GM19043 (cell line): Measurements from ENCODE around the gene KANSL1L.
"Not testable (repeated sequence)": the region's sequence is repeated elsewhere in the genome, so short reads cannot be mapped to it uniquely, and the experiment has no call there.

Experiments used
- ATAC-seq: cut with Tn5 transposase; IDR thresholded peaks from one replicate; pipeline ENCODE4 v1.9.1; 2021; ENCODE audit warnings: low read depth; ENCODE audit not compliant: unreplicated experiment

Gene KANSL1L

GRCh38 chr2:210177769-210178168 is 6.6 kb upstream of the KANSL1L start:
- ATAC-seq = no peak

- ATAC-seq = not testable (repeated sequence)
Measured at GRCh38 chr2:210177115-210177514, 5.9 kb upstream of the KANSL1L start.

- ATAC-seq = no peak
Measured at GRCh38 chr2:210174086-210174485, 2.9 kb upstream of the KANSL1L start.

GRCh38 chr2:210172219-210172575 is 988 bp upstream of the KANSL1L start:
- ATAC-seq = no peak

- peak; percentile 61 for ATAC-seq
Measured at GRCh38 chr2:210170446-210171303, 534 bp downstream of the KANSL1L start.

- ATAC-seq = no peak
Measured at GRCh38 chr2:210170196-210170445, 1.1 kb downstream of the KANSL1L start.

GRCh38 chr2:210169516-210170195 is 1.6 kb downstream of the KANSL1L start:
- peak; percentile 29 for ATAC-seq

- ATAC-seq = no peak
Measured at GRCh38 chr2:210167227-210167626, 4.0 kb downstream of the KANSL1L start.

- no peak for ATAC-seq
Measured at GRCh38 chr2:210162466-210163124, 8.6 kb downstream of the KANSL1L start.

- ATAC-seq = no peak
Measured at GRCh38 chr2:210159059-210159458, 12.2 kb downstream of the KANSL1L start.

GRCh38 chr2:210158236-210158635 is 13.0 kb downstream of the KANSL1L start:
- no peak for ATAC-seq

GRCh38 chr2:210157526-210157925 is 13.7 kb downstream of the KANSL1L start:
- ATAC-seq = no peak

- no peak for ATAC-seq
Measured at GRCh38 chr2:210147614-210148013, 23.6 kb downstream of the KANSL1L start.

GRCh38 chr2:210132239-210132638 is 39.0 kb downstream of the KANSL1L start:
- ATAC-seq = no peak

- ATAC-seq = no peak
Measured at GRCh38 chr2:210128961-210129360, 42.2 kb downstream of the KANSL1L start.

- no peak for ATAC-seq
Measured at GRCh38 chr2:210113614-210114235, 57.5 kb downstream of the KANSL1L start.

GRCh38 chr2:210112871-210113270 is 58.3 kb downstream of the KANSL1L start:
- no peak for ATAC-seq

GRCh38 chr2:210099940-210100339 is 71.3 kb downstream of the KANSL1L start:
- no peak for ATAC-seq

GRCh38 chr2:210094787-210095186 is 76.4 kb downstream of the KANSL1L start:
- ATAC-seq = no peak

- no peak for ATAC-seq
Measured at GRCh38 chr2:210092791-210093190, 78.4 kb downstream of the KANSL1L start.

- ATAC-seq = no peak
Measured at GRCh38 chr2:210086930-210087329, 84.3 kb downstream of the KANSL1L start.
